GM21786 (cell line): ENCODE measurements around the gene DACH1.

Experiments
- ATAC-seq: cut with Tn5 transposase; IDR thresholded peaks from one replicate; pipeline ENCODE4 v1.9.1; 2021; ENCODE audit not compliant: unreplicated experiment

The DACH1 gene

GRCh38 chr13:71499944-71500514 is 367.0 kb downstream of the DACH1 start:
- ATAC-seq: no peak

DNA sequence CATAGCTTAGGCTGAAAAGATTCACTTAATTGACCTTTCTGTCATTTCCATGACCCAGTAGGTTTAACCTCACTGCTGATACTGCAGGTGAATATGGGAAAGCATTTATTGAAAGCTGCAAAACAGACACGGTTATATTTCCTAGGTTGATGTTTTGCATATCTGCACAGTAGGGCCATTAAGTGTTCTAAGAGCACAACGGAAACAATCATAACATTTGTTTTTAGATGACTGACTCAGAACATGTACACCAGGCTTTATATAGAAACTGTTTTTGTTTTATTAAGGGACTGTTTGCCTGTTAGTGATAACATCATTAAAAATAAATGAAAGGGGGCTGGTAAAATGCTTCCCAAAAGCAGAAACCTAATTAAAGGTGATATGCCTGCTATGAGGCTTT is 367.8 kb downstream of the DACH1 start:
- no peak for ATAC-seq

DNA sequence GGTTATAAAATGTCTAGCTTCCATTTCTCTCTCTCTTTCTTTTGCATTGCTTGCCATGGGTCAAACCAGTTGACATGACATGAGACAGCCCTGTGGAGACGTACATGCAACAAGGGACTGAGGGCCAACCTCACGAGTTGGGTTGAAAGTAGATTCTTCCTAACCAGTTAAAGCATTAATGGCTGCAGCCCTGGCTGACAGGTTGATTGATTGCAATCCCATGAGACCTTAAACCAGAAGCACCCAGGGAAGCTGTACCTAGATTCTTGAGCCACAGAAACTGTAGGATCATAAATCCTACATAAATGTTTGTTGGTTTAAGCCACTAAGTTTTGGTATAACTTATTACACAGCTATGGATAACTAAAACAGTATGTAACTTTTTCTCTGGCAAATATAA is 373.8 kb downstream of the DACH1 start:
- ATAC-seq: no peak

- no peak for ATAC-seq
Observed at GRCh38 chr13:71492346-71492871, 374.6 kb downstream of the DACH1 start.

GRCh38 chr13:71491010-71491409 is 376.0 kb downstream of the DACH1 start:
- no peak for ATAC-seq

DNA sequence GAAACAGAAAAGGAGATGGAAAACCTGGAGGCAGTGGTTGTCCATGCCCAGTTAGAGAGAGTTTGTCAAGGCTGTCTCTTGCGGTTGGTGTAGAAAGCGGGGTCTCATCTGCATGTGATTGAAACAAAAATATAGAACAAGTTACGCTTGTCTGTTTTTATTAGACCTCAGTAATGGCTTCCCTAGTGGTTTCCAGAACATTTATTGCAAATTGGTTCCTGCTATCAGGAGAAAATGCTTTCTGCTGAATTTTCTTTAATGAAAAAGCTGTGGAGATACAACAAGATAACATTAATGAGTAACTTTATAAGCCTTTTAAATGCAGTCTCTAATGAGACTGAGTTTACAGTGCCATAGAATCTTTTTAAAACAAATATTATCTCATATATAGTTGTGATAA is 378.0 kb downstream of the DACH1 start:
- ATAC-seq: no peak

- no peak for ATAC-seq
Observed at GRCh38 chr13:71488201-71488600, 378.8 kb downstream of the DACH1 start.

- no peak for ATAC-seq
Observed at GRCh38 chr13:71485913-71486312, 381.1 kb downstream of the DACH1 start.

GRCh38 chr13:71483733-71484132 is 383.3 kb downstream of the DACH1 start:
- ATAC-seq: no peak

DNA sequence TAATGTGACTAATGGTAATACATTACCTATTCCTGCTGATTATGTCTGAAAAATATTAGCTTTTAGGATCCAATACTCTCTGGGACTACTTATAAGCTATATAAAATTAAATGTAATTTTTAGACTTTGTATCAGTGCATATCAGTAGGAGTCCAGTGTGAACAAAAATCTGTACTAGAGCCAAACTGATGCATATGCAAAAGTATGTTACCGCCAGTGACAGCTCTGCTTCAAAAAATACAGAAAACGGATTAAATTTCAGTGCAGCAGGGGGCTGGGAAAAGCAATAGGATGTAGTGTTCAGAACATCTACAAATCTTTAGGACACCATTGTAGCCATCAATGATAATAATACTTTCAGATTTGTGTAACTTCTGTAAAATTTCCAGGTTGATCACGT is 385.5 kb downstream of the DACH1 start:
- ATAC-seq: no peak

GRCh38 chr13:71481046-71481445 is 386.0 kb downstream of the DACH1 start:
- no peak for ATAC-seq

- ATAC-seq: no peak
Observed at GRCh38 chr13:71477735-71478134, 389.3 kb downstream of the DACH1 start.

GRCh38 chr13:71474936-71475335 is 392.1 kb downstream of the DACH1 start:
- no peak for ATAC-seq

- no peak for ATAC-seq
Observed at GRCh38 chr13:71469626-71470025, 397.4 kb downstream of the DACH1 start.

- ATAC-seq: no peak
Observed at GRCh38 chr13:71464686-71465085, 402.3 kb downstream of the DACH1 start.

GRCh38 chr13:71461892-71462291 is 405.1 kb downstream of the DACH1 start:
- no peak for ATAC-seq

GRCh38 chr13:71460211-71460610 is 406.8 kb downstream of the DACH1 start:
- no peak for ATAC-seq

- no peak for ATAC-seq
Observed at GRCh38 chr13:71459708-71460107, 407.3 kb downstream of the DACH1 start.

- ATAC-seq: no peak
Observed at GRCh38 chr13:71457645-71458044, 409.4 kb downstream of the DACH1 start.

- ATAC-seq: no peak
Observed at GRCh38 chr13:71456136-71456535, 410.9 kb downstream of the DACH1 start.

- ATAC-seq: no peak
Observed at GRCh38 chr13:71454509-71454908, 412.5 kb downstream of the DACH1 start.

DNA sequence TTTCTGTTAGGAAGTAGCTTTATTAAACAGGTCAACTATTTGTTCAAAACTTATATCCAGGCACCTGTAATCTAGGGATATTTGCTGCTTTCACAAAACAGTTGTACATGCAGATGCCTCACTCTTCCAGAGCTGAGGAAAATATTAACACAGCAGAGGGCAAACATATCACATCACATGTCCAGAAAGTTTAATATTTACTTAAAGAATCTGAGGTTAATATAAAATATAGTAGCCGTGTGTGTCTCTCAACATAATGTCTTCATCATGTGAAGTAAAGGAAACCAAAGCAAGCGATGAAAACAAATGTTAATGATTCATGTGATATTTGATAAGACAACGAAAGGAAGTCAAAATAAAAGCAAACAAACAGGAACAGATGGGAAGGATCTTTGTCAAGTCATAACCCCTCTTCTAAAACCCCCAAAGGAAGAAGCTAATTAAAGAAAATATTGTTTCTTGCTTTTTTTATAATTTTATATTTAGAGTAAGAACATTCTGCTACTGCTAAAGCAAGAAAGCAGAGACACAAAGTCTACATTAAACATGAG is 418.8 kb downstream of the DACH1 start:
- ATAC-seq: no peak

DNA sequence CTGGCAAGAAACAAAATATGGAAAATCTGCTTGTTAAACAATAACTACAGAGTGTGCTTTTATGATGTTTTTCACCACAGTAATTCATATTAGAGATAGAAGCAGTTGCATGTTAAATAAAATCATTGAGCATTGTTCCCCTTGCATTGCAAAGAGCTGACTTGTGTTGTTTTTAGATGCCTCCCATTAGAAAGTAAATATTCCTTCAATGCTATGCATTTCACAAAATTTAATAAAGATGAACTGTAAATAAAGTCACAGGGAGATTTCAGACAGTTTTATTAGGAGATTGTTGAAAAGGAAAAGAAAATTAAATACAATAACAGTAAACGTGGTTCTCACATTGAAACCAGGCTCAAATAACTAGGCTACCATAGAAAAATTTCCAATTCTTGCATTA is 429.3 kb downstream of the DACH1 start:
- ATAC-seq: no peak
